GM12878 (cell line): ENCODE measurements around the gene TENT4B. TPM values are rescaled to one million over a fixed set of nuclear protein-coding genes. Genes with fewer than 3 reads are reported as not detected.

Source experiments
- CBX3 ChIP-seq: fragments of 200-600 bp; sonication (generic); IDR thresholded peaks from 2 replicates; pipeline ENCODE4 v1.6.1; 2016; ENCODE audit warnings: low read depth, borderline replicate concordance
- DPF2 ChIP-seq: fragments of 450-650 bp; IDR thresholded peaks from 2 replicates; pipeline ENCODE4 v1.6.1; 2017; ENCODE audit warnings: mild to moderate bottlenecking
- HSF1 ChIP-seq: fragments of 150-350 bp; IDR thresholded peaks from 2 replicates; pipeline ENCODE4 v1.6.1; 2014; ENCODE audit warnings: mild to moderate bottlenecking, low read depth, low read length
- polyA plus RNA-seq, 11 experiments: library from polyadenylated mRNA; depleted of rRNA in 4 of 11; unstranded in 6 of 11; stranded (reverse) in 5 of 11; fragments of >200 nt; fragmentation: Nextera tagmentation in 4 of 11; fragmentation: Illumina TruSeq in 1 of 11; extraction: Ambion mirVana in 4 of 11; extraction: Trizol in 1 of 11; gene quantifications; 1 replicate in 1 of 11; 2 replicates in 10 of 11; pipeline versions ENCODE4 v1.2.1 to v1.2.3, GENCODE V29; 2011 to 2016; ENCODE audit warnings: inconsistent platforms in 2 of 11, missing spikeins in 2 of 11, low read depth in 1 of 11
- total RNA-seq, 4 experiments: library from RNA; depleted of rRNA in 3 of 4; stranded (reverse); fragments of >200 nt in 3 of 4; fragmentation: Illumina TruSeq in 1 of 4; extraction: Trizol in 1 of 4; gene quantifications; 2 replicates each; pipeline versions ENCODE4 v1.2.1 to v1.2.3, GENCODE V29; 2013 to 2021
- TF ChIP-seq, protein P1 (sequence below): fragments of 450-650 bp; IDR thresholded peaks from 2 replicates; pipeline ENCODE4 v1.6.1; 2017; ENCODE audit warnings: mild to moderate bottlenecking, moderate library complexity

TENT4B gene
- total and polyA plus RNA-seq, 10 of the 15 experiments (the other 5 are each of a cell fraction or from before 2014, with no cell fraction given): 4.4 to 16.7 (median 10.8) TPM

GRCh38 chr16:50208460-50208931 is 55.4 kb downstream of the TENT4B start (continued):
- TF ChIP-seq, protein P1, sequence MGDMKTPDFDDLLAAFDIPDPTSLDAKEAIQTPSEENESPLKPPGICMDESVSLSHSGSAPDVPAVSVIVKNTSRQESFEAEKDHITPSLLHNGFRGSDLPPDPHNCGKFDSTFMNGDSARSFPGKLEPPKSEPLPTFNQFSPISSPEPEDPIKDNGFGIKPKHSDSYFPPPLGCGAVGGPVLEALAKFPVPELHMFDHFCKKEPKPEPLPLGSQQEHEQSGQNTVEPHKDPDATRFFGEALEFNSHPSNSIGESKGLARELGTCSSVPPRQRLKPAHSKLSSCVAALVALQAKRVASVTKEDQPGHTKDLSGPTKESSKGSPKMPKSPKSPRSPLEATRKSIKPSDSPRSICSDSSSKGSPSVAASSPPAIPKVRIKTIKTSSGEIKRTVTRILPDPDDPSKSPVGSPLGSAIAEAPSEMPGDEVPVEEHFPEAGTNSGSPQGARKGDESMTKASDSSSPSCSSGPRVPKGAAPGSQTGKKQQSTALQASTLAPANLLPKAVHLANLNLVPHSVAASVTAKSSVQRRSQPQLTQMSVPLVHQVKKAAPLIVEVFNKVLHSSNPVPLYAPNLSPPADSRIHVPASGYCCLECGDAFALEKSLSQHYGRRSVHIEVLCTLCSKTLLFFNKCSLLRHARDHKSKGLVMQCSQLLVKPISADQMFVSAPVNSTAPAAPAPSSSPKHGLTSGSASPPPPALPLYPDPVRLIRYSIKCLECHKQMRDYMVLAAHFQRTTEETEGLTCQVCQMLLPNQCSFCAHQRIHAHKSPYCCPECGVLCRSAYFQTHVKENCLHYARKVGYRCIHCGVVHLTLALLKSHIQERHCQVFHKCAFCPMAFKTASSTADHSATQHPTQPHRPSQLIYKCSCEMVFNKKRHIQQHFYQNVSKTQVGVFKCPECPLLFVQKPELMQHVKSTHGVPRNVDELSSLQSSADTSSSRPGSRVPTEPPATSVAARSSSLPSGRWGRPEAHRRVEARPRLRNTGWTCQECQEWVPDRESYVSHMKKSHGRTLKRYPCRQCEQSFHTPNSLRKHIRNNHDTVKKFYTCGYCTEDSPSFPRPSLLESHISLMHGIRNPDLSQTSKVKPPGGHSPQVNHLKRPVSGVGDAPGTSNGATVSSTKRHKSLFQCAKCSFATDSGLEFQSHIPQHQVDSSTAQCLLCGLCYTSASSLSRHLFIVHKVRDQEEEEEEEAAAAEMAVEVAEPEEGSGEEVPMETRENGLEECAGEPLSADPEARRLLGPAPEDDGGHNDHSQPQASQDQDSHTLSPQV: no peak
- TF ChIP-seq CBX3 (no peak), HSF1 (no peak), DPF2 (no peak)
